ENCODE results near the gene CCDC102A. TPM values are rescaled to one million over a fixed set of nuclear protein-coding genes. Genes with fewer than 3 reads are reported as not detected.

CCDC102A gene
- total RNA-seq, 1 experiment from 2014 or later, result 5.8 TPM

DNA sequence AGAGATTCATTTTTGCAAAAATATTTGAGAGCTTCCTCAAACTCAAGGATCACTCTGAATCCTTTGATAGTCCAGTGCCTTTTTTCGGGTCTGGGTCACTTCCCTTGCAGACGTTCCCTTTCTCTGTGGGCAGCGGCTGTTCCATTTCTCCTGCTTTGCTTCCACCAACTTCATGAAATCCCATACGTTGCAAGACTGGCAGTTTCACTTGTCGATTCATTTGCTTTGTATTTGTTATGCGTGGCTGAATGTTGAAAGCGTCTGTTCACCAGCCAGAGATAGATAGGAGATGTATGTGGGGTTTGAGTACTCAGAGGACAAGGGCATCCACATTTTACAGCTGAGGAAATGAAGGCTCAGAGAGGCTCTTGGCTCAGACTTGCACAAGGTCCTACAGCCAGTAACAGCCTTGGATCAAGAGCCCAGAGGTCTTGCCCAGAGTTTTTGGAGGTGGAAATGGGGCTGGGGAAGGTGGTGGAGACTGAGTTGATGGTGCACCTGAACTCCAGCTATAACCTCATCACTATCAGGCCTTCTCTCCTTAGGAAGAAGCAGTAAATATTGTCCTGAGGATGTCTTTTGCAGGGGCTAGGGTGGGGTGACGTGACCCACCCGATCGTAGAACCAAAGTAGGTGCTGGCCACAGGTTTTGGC is 1.3 kb upstream of the CCDC102A start:
- DNase-seq (ENCODE audit: low spot score), result no peak

DNA sequence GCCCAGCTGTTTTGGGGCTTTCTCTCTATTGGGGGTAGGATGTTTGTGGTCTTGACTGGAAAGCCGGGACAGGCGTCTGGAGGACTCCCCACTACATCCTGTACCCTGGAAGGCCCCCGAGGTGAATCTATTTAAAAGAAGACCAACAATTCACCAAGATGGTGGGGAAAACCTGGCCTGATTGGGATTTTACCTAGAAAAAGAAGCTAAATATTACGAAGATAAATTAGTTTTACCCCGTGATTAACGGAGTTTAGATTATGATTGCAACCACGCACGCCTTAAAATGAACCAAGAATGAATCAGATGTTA is 779 bp upstream of the CCDC102A start:
- no peak for DNase-seq (ENCODE audit: low spot score)

DNA sequence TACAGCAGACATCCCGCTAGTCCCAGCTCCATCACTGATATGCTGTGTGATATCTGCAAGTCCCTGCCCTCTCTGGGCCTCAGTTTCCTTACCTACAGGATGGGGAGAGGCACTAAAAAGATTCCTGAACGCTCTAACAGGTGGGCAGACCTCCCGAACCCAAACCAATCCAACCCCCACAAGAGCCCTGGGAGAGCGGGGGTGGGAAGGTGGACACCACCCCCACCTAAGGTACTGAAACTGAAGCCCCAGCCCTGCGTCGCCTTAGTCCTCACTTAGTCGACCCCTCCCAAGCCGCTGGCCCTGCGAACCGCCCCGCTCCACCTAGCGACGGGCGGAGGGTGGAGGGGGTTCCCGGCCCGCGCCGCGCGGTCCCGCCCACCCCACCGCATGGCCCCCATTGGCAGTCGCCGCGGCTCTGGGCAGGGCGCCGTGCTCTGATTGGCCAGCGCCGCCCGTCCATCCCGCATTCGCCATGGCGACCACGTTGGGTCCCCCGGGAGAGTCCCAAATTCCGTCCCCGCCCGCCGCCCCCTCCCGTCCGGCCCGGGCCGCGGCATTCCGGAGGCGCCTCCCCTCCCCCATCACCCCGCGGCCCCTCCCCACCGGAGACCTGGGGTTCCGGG is 578 bp downstream of the CCDC102A start:
- peak; percentile 82 for DNase-seq (ENCODE audit: low spot score)

DNA sequence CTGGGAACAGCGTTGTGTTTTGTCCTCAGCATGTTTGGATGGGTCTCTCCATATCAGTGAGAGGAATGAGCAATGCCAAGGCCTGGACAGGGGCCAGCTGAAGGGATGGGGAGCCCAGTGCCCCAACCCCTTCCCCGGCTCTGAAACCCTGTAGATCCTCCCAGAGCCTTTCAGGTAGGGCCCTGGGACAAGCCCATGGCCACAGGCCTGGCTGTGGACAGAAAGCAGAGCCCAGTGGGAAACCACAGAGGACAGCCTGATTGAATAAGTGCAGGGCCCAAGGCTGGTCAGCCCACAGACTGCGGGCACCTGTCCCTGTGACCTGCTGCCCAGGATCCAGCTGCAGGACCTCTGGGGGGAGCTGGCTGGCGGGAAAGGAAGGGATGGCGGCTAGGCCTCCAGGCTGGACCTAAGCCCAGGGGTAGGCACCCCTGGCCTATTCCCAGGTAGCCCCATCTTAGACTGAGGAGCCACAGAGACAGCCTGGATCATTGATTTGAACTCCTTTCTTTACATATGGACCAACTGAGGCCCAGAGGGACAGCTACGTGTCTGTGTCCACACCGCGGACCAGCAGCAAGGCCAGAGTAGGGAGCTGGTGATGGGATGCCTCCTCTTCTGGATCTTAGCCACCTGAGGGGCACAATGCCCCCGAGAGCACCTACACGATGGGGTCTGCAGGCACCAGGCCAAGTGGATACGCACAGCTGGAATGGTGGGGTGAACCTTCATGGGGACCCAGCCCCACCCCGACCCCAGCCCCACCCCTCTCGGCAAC is 1.3 kb downstream of the CCDC102A start:
- DNase-seq (ENCODE audit: low spot score), result no peak

DNA sequence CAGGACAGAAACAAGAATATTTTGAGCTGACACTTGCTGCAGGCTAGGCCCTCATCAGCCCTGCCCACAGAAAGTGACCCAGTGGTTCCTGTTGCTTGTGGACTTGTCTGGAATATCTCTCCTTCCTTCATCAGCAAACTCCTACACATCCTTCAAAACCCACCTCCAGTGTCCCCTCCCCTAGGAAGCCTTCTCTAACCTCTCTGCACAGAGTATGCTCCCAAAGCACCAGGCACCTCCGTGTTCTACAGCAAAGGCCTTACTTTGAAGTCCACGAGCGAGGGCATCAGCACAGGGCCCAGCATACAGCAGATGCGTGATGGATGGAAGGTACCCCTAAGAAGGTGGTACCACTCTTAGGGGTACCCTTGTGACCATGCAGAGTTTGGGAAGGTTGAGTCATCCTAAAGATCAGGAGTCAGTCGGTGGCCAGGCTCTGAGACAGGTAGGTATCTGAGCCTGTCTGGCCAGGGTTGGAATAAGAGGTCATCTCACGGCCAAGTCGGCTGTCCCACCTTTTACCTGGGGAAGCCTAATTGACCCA is 2.0 kb downstream of the CCDC102A start:
- no peak for DNase-seq (ENCODE audit: low spot score)

DNA sequence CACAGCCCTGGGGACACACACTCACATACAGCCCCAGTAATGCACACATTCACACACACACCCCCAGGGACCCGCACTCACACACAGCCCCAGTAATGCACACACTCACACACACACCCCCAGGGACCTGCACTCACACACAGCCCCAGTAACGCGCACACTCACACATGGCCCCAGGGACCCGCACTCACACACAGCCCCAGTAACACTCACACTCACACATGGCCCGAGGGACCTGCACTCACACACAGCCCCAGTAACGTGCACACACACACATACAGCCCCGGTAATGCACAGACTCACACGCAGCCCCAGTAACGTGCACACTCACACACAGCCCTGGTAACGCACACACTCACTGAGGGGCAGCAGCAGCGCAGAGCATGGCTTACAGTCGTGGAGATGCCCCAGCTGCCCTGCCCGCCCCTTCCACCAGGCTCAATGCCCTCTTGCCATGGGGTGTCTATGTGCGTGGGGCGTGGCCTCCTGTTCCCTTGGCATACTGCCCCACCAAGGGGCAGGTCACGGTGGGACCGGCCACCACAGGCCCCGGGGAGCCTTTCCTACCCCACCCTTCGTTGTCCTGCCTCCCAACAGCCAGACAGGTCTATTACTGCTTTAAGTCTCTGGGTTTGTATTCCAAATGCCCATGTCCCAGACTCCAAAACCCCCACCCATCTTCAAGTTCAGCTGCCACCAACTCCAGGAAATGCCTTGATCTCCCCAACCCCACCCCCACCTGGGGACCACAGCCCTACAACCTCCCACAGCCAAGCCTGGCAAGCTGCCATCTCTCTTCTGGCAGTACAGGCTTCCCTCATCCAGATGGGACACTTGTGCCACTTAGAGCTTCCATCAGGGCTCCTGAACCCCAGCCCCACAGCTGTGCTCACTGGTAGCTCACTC is 2.7 kb downstream of the CCDC102A start:
- DNase-seq (ENCODE audit: low spot score), result no peak

DNA sequence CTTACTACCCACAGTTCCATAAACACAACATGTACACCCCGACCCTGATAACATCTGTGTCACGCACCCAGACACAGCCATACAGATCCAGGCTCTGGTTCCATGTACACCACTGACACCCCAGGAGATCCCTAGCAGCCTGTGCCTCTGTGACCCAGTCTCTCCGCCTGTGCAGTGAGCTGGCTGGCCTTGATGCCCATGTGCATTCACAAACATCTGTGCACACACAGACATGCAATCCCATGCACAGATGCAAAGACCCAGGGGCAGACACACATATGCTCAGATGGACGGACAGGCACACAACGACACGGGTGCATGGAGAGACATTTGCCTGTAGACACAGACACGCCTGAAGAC is 4.1 kb downstream of the CCDC102A start:
- DNase-seq (ENCODE audit: low spot score), result no peak

DNA sequence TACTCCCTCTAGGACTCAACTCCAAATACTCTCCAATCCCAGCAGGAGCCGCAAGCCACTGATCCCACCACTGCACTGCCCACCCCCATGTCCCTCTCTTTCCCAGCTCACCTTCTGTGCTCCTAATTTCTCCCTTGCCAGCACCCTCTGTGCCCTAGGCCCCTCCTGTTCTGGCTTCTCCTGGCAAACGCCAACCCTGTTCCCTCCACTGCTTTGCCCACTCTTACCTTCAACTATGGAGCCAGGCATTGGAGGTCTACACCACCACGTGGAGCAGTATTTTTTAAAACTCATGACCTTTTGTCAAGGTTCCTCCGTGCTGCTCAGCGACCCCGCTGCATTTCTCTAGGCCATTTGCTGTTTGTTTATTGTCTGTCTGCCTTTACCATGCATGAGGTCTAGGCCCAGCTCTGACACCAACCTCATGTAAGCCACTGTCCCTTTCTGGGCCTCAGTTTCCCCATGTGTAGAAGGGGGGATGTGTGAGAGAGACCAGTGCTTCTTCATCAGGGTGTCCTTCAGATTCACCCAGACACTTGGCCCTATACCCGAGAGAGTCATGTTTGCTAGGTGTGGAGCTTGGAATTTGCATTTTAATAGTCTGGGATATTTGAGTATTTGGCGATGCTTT is 4.6 kb downstream of the CCDC102A start:
- no peak for DNase-seq (ENCODE audit: low spot score)

DNA sequence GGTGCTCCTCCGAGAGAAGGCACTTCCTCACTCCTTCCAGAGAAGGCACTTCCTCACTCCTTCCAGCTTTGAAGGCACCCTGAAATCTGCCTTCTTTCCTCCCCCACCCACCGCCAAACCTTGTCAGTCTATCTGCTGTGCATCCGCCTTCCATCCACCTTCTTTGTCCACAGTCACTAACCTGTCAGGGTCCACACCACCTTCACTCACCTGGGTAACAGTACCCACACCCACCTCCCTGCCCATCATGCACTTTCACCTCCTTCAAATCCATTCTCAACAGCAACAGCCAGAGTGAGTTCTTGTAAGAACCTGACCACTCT is 5.2 kb downstream of the CCDC102A start:
- no peak for DNase-seq (ENCODE audit: low spot score)

DNA sequence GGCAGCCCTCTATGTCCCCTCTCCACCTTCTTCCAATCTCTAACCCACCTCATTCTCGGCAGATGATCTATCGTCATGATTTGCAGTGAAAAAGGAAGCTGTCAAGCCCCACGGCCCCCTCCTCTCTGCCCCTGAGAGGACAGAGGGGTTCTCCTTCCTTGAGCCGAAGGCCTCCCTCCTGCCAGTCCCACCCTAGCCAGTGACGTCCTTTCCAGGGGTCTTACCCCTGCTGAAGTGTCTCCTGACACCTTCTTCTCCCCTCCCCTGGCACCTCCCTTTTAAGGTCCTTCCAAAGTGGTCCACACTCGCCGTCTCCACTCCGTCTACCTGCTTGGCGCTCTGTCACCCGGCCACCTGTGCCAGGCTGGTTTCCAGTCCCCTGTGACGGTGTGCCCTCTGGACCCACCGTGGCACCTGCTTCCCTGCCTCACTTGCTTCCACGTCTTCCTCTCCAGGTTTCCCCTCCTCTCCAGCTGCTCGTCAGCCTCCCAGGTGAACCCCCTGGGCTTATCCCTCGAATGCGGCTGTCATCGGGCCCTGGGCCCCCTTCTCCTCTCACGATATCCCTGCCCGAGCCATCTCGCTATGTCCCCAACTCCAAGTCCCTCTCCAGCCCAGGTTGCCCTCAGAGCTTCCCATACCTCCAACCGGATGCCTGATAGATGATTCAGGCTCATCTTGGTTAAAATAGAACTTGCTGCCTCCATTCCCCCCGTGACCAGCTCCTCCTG is 5.7 kb downstream of the CCDC102A start:
- DNase-seq (ENCODE audit: low spot score), result no peak

DNA sequence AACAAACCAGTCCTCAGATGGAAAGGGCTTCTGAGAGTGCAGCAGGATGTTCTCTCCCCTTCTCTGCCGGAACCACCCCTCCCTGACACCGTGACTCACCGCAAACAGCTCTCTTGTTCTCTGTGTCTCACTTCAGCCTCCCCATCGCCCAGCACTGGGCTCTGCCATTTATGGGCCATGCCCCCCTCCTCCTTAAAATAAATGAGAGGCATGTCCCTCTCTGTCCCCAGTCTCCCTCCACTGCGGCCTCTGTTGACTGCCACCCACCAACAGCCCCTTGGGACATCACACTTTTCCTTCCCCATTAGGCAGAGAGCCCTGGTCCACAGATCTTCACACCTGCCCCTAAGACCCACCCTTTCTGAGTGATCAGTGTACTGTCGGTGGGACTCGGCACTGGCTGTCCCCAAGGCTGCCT is 6.3 kb downstream of the CCDC102A start:
- DNase-seq (ENCODE audit: low spot score), result peak; percentile 63

DNA sequence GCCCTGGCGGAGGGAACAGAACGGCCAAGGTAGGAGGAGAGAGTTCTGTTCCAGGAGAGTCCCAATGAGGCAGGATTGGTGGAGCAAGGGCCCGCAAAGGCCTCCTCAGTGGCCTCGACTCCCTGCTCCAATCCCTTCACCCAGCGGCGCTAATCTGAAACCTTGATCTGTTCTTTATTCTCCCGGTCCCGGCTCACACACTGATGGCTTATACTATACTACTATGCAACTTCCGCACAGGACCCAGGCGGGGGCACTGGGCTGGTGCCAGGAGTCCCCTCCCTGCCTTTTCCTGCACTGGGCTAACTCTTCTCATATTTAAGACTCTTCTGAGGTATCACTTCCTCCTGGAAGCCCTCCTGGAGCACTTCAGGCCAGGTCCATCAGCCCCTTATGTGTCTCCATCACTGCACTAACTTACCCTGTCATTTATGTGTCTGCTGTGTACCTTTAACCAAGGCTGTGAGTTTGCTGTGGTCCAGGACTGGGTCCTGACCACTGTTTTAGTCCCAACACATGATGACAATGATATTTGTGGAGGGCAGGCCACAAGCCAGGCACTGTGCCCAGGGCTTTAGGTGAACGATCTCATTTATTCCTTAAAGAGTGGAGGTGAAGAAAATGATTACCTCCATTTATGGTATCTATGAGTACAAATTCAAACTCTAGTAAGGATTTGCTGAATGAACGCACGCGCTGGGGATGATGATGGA is 6.8 kb downstream of the CCDC102A start:
- DNase-seq (ENCODE audit: low spot score), result no peak

DNA sequence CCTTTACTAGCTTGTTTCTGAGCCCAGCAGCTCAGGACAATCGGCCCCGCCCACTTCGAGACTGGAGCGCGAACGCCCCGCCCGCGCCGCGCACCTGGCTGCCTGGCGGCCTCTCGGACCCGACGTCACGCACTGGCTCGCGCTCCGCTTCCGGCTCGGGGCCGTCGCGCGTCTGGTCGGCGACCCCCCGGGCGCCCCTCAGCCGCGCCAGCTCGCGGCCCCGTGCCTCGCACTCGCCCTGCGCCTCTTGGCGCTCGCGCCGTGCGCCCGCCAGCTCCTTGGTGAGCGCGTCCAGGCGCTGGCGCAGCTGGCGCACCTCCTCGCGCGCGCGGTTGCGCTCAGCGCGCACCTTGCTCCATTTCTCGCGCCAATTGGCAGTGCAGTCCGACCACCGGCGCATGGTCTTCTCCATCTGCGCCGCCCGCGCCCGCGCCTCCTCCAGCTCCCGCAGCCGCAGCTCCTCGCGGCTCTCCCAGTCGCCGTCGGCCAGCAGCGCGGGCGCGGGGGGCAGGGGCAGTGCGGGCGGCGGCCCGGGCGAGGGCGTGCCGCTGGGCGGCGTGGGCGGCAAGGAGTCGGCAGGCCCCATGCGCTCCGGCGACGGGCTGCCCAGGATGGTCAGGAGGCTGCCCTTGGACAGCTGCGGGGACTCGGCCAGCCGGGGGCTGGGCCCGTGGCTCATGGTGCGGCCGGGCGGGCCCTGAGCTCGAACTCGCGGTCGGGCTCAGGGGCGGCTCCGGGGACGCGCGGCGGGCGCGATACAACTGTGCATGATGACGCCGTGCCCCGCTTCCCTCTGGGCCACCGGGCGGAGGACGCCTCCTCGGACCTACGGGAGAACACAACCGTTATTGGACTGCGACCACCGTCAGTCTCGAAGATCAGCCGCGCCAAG is 7.6 kb downstream of the CCDC102A start:
- no peak for DNase-seq (ENCODE audit: low spot score)

DNA sequence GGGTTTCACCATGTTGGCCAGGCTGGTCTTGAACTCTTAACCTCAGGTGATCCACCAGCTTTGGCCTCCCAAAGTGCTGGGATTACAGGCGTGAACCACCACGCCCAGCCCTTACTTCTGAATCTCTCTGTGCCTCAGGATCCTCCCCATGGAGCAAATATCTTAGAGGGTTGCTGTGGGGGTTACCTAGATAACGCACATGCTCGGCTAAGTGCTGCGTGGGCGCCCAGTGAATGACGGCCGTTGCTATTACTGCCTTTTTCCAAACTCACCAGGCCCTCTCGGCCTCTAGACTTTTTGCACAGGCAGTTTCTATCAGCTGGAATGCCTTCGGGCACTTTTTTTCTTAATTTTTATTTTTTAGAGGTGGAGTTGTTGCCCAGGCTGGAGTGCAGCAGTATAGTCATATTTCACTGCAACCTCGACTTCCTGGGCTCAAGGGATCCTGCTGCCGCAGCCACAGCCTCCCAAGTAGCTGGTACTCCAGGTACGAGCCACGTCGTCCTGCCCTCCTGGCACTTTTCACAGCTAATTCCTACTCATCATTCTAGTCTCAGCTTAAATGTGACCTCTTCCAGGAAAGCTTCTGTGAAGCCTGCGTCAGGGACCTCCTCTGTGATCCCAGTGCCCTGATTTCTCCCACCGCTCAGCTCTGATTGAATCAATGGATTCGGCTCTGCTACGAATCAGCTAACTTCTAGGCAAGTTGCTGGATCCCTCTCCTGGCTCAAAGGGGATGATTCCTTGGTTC is 8.6 kb downstream of the CCDC102A start:
- no peak for DNase-seq (ENCODE audit: low spot score)

DNA sequence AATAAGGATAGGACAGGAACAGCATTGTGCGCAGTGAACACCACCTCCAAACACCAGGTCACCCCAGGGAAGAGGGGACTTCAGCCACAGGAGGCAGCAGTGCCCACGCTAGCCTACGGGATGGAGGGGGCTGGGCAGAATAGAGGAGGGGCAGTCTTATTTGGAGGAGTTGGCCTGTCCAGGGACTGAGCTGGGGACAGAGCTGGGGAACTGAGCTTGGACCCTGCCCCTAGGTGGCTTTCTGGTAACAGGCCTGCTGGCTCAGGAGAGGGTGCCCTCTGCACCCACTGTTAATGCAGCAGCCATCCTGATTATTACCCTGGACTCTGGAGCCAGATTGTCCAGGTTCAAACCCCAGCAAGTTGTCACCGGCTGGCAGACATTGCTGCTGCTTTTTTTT is 9.3 kb downstream of the CCDC102A start:
- DNase-seq (ENCODE audit: low spot score), result no peak

DNA sequence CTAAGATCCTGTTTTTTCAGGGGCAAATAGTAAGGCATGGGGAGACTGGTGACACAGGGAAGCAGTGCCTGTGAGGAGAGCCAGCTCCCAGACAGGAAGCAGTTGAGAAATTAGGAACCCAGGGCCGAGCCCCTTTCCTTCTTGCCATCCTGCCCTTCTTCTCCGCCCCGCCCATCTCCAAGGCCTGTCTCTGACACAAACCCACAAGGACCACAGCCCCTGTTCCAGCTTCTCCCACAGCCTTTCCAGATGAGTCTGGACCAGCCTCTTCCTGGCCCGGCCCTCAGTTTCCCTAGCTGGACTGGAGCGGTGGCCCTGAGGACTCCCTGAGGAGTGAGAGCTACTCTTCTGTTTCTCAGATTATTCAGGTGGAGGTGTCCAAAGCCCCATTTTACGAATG is 9.9 kb downstream of the CCDC102A start:
- no peak for DNase-seq (ENCODE audit: low spot score)

DNA sequence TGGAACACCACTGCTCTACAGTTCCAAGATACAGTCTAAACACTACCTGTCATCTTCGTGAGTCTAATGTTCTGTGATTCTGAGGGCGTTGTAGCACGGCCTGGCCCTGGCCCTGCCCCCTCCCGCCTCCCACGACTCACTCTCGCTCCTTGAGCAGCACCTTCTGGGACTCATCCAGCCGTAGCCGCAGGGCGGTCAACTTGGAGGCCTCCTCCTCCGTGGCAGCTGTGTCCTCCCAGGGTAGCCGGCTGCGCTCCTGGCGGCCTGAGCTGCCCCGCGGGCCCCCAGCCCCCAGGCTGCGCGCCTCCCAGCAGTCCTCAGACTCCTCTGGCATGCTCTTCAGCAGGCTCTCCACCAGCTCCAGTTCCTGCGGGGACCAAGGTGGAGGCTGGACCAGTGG is 10.6 kb downstream of the CCDC102A start:
- no peak for DNase-seq (ENCODE audit: low spot score)

DNA sequence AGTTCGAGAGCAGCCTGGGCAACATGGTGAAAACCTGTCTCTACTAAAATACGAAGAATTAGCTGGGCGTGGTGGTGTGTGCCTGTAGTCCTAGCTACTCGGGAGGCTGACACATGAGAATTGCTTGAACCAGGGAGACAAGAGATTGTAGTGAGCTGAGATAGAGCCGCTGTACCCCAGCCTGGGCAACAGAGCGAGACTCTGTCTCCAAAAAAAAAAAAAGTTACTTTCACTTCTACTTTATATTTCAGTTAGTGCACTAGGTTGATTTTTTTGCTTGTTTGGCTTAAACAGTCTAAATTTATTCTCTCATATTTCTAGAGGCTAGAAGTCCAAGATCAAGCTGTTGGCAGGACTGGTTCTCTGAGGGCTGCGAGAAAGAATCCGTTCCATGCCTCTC is 13.4 kb downstream of the CCDC102A start:
- DNase-seq (ENCODE audit: low spot score), result no peak
